Trophoblast cell (in vitro differentiated cells and primary cell): Measurements from ENCODE around the gene TNIK.

Experiments used
- DNase-seq, 2 donors: peaks; one replicate each; pipeline ENCODE4 v3.0.0-alpha.2; 2016
- H2AFZ ChIP-seq: 2 replicates; pipeline ENCODE4 v1.6.1; 2013; ENCODE audit warnings: low read length, moderate library complexity, mild to moderate bottlenecking; ENCODE audit not compliant: insufficient read depth, poor library complexity
- H2AK5ac ChIP-seq: 2 replicates; pipeline ENCODE4 v1.6.1; 2013; ENCODE audit warnings: mild to moderate bottlenecking, low read length
- H2BK120ac ChIP-seq: 2 replicates; pipeline ENCODE4 v1.6.1; 2013; ENCODE audit warnings: low read length, mild to moderate bottlenecking, moderate library complexity; ENCODE audit not compliant: insufficient read depth, poor library complexity
- H2BK12ac ChIP-seq: 2 replicates; pipeline ENCODE4 v1.6.1; 2013; ENCODE audit warnings: mild to moderate bottlenecking, low read length, moderate library complexity
- H2BK5ac ChIP-seq: 2 replicates; pipeline ENCODE4 v1.6.1; 2013; ENCODE audit warnings: low read length, low read depth, moderate library complexity, mild to moderate bottlenecking; ENCODE audit not compliant: poor library complexity
- H3K14ac ChIP-seq: 2 replicates; pipeline ENCODE4 v1.6.1; 2013; ENCODE audit warnings: mild to moderate bottlenecking, low read length
- H3K18ac ChIP-seq: 2 replicates; pipeline ENCODE4 v1.6.1; 2013; ENCODE audit warnings: mild to moderate bottlenecking, low read length
- H3K23ac ChIP-seq: 2 replicates; pipeline ENCODE4 v1.6.1; 2013; ENCODE audit warnings: low read length
- H3K27ac ChIP-seq: 2 replicates; pipeline ENCODE4 v1.5.1; 2013; ENCODE audit warnings: low read depth, mild to moderate bottlenecking, inconsistent platforms, low read length, moderate library complexity
- H3K27me3 ChIP-seq: 2 replicates; pipeline ENCODE4 v1.6.1; 2013; ENCODE audit warnings: inconsistent platforms, mild to moderate bottlenecking, low read length, moderate library complexity; ENCODE audit not compliant: insufficient read depth
- H3K36me3 ChIP-seq, 2 experiments: 1 replicate in 1 of 2; 2 replicates in 1 of 2; pipeline ENCODE4 v1.6.1; 2013; ENCODE audit warnings: low read length in 2 of 2, mild to moderate bottlenecking in 2 of 2, moderate library complexity in 1 of 2; ENCODE audit not compliant: insufficient read depth in 2 of 2, control insufficient read depth in 1 of 2
- H3K4ac ChIP-seq: 2 replicates; pipeline ENCODE4 v1.6.1; 2013; ENCODE audit warnings: low read depth, mild to moderate bottlenecking, low read length, moderate library complexity
- H3K4me1 ChIP-seq, 2 experiments: 1 replicate in 1 of 2; 2 replicates in 1 of 2; pipeline ENCODE4 v1.6.1; 2013; ENCODE audit warnings: low read length in 2 of 2, mild to moderate bottlenecking in 2 of 2, moderate library complexity in 1 of 2; ENCODE audit not compliant: insufficient read depth in 2 of 2, control insufficient read depth in 1 of 2
- H3K4me2 ChIP-seq: 2 replicates; pipeline ENCODE4 v1.6.1; 2013; ENCODE audit warnings: inconsistent platforms, mild to moderate bottlenecking, low read length, moderate library complexity
- H3K4me3 ChIP-seq: 2 replicates; pipeline ENCODE4 v1.5.1; 2013; ENCODE audit warnings: mild to moderate bottlenecking, low read depth, low read length, inconsistent platforms
- H3K79me1 ChIP-seq: one replicate; pipeline ENCODE4 v1.6.1; 2013; ENCODE audit warnings: low read length
- H3K79me2 ChIP-seq: 2 replicates; pipeline ENCODE4 v1.6.1; 2013; ENCODE audit warnings: low read length, mild to moderate bottlenecking; ENCODE audit not compliant: control insufficient read depth, insufficient read depth, poor library complexity
- H3K9ac ChIP-seq: 2 replicates; pipeline ENCODE4 v1.6.1; 2013; ENCODE audit warnings: mild to moderate bottlenecking, low read length
- H3K9me3 ChIP-seq: 2 replicates; pipeline ENCODE4 v1.6.1; 2013; ENCODE audit warnings: low read depth, mild to moderate bottlenecking, control low read depth, inconsistent platforms, low read length; ENCODE audit not compliant: insufficient read depth
- H4K12ac ChIP-seq: 2 replicates; pipeline ENCODE4 v1.6.1; 2013; ENCODE audit warnings: low read depth, mild to moderate bottlenecking, low read length, moderate library complexity
- H4K8ac ChIP-seq: 2 replicates; pipeline ENCODE4 v1.6.1; 2013; ENCODE audit warnings: low read depth, mild to moderate bottlenecking, low read length, moderate library complexity
- H4K91ac ChIP-seq: one replicate; pipeline ENCODE4 v1.6.1; 2013; ENCODE audit warnings: low read depth, mild to moderate bottlenecking, low read length, moderate library complexity
- WGBS: extraction: QIAGEN DNeasy Blood & Tissue Kit; methylation state at CpG from one replicate; pipeline ENCODE4 v1.1.7; 2013; ENCODE audit warnings: missing lambda C conversion rate; ENCODE audit not compliant: insufficient read length, insufficient coverage; ENCODE audit errors: extremely low coverage; 5-methylcytosine and 5-hydroxymethylcytosine counted together

TNIK gene

DNA sequence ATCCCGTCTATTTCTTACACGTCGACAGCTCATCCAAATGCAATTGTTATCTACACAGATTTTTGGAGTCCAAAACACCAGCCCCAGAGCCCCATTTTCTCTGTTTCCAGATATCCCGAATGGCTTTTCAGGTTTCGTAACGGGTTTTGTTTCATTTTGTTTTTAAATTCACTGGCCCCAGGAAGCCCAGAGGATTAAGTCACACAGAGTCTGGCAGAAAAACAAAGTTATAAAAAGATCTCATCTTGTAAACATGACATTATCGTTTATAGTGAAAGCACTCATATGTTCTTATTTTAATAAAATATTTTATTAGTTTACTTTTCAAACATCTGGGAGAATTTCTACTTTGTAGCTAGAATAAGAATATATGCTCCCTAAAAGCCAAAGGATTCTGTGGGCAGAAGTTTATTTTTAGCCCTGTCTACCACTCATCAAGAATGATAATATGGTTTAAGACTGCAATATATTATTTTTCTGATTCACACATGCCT, 284.4 kb downstream of the TNIK start:
- H3K27ac ChIP-seq, result no peak overlapping the region
- no peaks in the 10 kb centered on the region for H3K9me3 ChIP-seq
- no peak overlapping the region for H2AK5ac ChIP-seq
- H3K4me1 ChIP-seq, result no peaks in the 10 kb centered on the region
- DNase-seq, result no peak
- H3K79me1 ChIP-seq, result no peaks in the 10 kb centered on the region
- H3K9ac ChIP-seq, result no peak overlapping the region
- H2BK5ac ChIP-seq, result no peak overlapping the region
- no peak overlapping the region for H3K4me3 ChIP-seq
- H3K14ac ChIP-seq, result no peak overlapping the region
- H3K4me2 ChIP-seq, result no peak overlapping the region
- H4K91ac ChIP-seq, result no peak overlapping the region
- no peaks in the 10 kb centered on the region for H3K36me3 ChIP-seq
- H3K79me2 ChIP-seq, result no peaks in the 10 kb centered on the region
- H3K23ac ChIP-seq, result no peak overlapping the region
- H4K12ac ChIP-seq, result no peak overlapping the region
- no peak overlapping the region for H3K4ac ChIP-seq
- H2AFZ ChIP-seq, result no peak overlapping the region
- no peak overlapping the region for H4K8ac ChIP-seq
- H2BK12ac ChIP-seq, result no peak overlapping the region
- H3K27me3 ChIP-seq, result no peaks in the 10 kb centered on the region
- no peak overlapping the region for H2BK120ac ChIP-seq
- WGBS, result no CpG with 5 or more reads among the region's 7 CpGs
- H3K18ac ChIP-seq, result no peak overlapping the region

DNA sequence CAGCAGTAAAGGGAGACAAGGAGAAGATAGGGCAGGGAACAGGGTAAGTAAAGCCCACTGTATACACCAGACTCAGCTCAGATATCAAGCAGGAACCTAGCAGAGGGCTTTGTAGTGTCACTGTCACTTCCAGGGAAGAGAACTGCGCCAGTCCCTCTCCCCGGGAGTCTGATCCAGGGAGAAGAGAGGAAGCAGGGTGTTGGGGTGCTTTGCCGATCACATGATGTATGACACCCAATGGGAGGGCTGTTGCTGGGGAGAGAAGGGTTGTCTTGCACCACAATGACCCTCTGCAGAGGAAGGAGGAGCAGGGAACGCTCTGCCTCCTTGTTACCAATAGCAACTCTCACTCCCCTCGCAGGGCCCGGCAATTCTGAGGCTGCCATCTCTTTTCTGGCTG, 286.5 kb downstream of the TNIK start:
- Histone ChIP-seq H3K4ac (no peak overlapping the region), H3K27ac (no peak overlapping the region), H3K18ac (no peak overlapping the region), H2BK120ac (no peak overlapping the region), H3K4me2 (no peak overlapping the region), H3K36me3 (no peaks in the 10 kb centered on the region), H4K8ac (no peak overlapping the region), H3K4me3 (no peak overlapping the region), H3K9me3 (no peaks in the 10 kb centered on the region), H2BK12ac (no peak overlapping the region), H3K79me1 (no peaks in the 10 kb centered on the region), H3K23ac (no peak overlapping the region), H3K14ac (no peak overlapping the region), H3K79me2 (no peaks in the 10 kb centered on the region), H3K4me1 (no peaks in the 10 kb centered on the region), H4K12ac (no peak overlapping the region), H2BK5ac (no peak overlapping the region), H2AK5ac (no peak overlapping the region), H2AFZ (no peak overlapping the region), H4K91ac (no peak overlapping the region), H3K9ac (no peak overlapping the region), H3K27me3 (no peaks in the 10 kb centered on the region)
- DNase-seq, result no peak
- WGBS, result no CpG with 5 or more reads among the region's 6 CpGs

DNA sequence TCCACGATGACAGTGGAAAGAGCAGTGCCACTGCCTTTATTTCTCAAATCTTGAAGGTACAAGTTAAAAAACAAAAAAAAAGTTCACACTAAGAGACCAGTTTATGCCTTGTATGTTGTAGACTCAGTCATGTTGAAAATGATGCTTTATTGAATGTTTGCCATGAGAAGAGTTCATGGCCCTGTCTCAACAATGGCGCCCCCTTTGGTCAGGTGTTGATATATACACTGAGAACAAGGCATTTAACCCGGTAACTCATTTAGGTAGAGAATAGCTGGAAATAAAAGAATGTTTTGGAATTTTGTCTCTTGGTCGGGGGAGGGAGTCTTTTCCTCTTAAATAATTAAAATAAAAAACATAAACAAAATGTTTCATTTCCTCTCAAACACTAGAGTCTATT, 288.1 kb downstream of the TNIK start:
- Histone ChIP-seq H3K23ac (no peak overlapping the region), H3K27me3 (no peaks in the 10 kb centered on the region), H3K4me2 (no peak overlapping the region), H2AFZ (no peak overlapping the region), H2BK5ac (no peak overlapping the region), H3K4ac (no peak overlapping the region), H3K79me2 (no peaks in the 10 kb centered on the region), H3K27ac (no peak overlapping the region), H3K18ac (no peak overlapping the region), H3K9ac (no peak overlapping the region), H3K4me3 (no peak overlapping the region), H3K4me1 (no peaks in the 10 kb centered on the region), H2AK5ac (no peak overlapping the region), H3K9me3 (no peaks in the 10 kb centered on the region), H3K79me1 (no peaks in the 10 kb centered on the region), H4K91ac (no peak overlapping the region), H3K14ac (no peak overlapping the region), H3K36me3 (no peaks in the 10 kb centered on the region), H2BK12ac (no peak overlapping the region), H4K8ac (no peak overlapping the region), H2BK120ac (no peak overlapping the region), H4K12ac (no peak overlapping the region)
- no CpG with 5 or more reads among the region's 4 CpGs for WGBS
- no peak for DNase-seq

DNA sequence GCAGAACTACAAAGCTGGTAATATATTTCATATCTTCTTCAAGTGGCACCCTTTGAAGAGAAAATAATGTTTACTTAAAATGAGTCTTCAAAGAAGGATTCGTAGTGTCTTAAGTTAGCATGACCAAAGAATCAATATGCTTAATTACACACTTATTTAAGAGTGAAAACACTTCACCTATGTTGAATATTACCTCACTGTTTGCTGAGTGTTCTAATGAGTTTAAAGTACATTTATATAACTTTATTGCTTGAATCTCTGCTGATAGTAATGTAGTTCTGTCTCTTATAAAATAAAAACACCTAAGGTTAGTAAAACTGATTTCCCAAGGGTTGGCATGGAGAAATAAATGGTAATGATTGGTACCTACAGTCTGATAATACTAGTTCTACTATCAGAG, 290.3 kb downstream of the TNIK start:
- no peak overlapping the region for H3K14ac ChIP-seq
- H2BK120ac ChIP-seq, result no peak overlapping the region
- no peak overlapping the region for H3K9ac ChIP-seq
- H4K12ac ChIP-seq, result no peak overlapping the region
- no peak overlapping the region for H3K23ac ChIP-seq
- H3K4me2 ChIP-seq, result no peak overlapping the region
- H2AK5ac ChIP-seq, result no peak overlapping the region
- H3K27me3 ChIP-seq, result no peaks in the 10 kb centered on the region
- no peak overlapping the region for H2BK5ac ChIP-seq
- no peak overlapping the region for H3K4ac ChIP-seq
- no peak overlapping the region for H4K91ac ChIP-seq
- H3K79me2 ChIP-seq, result no peaks in the 10 kb centered on the region
- no peak overlapping the region for H4K8ac ChIP-seq
- no CpG with 5 or more reads among the region's 1 CpG for WGBS
- no peaks in the 10 kb centered on the region for H3K4me1 ChIP-seq
- DNase-seq, result no peak
- no peak overlapping the region for H3K4me3 ChIP-seq
- no peak overlapping the region for H3K27ac ChIP-seq
- H3K36me3 ChIP-seq, result no peaks in the 10 kb centered on the region
- no peak overlapping the region for H3K18ac ChIP-seq
- no peak overlapping the region for H2AFZ ChIP-seq
- no peaks in the 10 kb centered on the region for H3K9me3 ChIP-seq
- H2BK12ac ChIP-seq, result no peak overlapping the region
- H3K79me1 ChIP-seq, result no peaks in the 10 kb centered on the region
